ENCODE measurements around the gene TMEM184B. TPM values are rescaled to one million over a fixed set of nuclear protein-coding genes. Genes with fewer than 3 reads are reported as not detected.

Gene TMEM184B
- total RNA-seq, 2 donors from 2014 or later, result 31.5 to 36.5 TPM

DNA sequence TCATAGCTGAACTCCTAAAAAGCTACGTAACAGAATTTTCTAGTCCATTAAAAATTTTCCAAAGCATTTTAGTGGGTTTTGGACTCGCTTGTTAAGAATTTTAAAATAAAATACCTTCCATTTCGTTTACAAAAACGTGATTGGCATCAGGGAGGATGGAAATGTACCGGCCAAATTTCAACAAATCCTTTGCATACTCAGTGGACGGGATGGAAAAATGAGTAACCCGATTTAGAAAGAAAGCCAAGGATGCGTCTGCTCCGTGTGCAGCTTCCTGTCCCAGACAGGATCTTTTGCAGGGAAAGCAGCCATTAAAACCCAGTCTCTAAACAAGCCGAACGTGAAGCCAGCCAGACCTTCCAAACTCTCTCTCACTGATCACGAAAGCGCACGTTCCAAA, 15.6 kb downstream of the TMEM184B start:
- ATAC-seq (replicated peaks), result no peak
- Mint-ChIP-seq H3K9me3 (no peaks in the 10 kb centered on the region), H3K4me3 (no peak overlapping the region), H3K36me3 (ENCODE audit: low read depth) (peaks cover 11% of the 10 kb centered on the region), H3K4me1 (peaks cover 21% of the 10 kb centered on the region), H3K27ac (no peak overlapping the region), H3K27me3 (no peaks in the 10 kb centered on the region)

DNA sequence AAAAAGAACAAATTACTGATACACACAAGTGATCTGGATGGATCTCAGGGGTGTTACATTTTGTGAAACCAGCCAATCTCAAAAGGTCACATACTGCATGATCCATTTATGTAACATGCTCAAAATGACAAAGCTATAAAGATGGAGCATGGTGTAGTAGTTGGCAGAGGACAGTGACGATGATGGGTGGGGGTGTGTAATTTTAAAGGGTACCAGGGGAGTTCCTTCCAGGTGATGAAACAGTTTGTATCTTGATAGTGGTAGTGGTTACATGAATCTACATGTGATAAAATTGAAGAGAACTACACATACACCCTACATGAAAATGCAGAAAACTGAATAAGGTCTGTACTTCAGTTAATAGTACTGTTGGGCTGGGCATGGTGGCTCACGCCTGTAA, 17.1 kb downstream of the TMEM184B start:
- peaks cover 11% of the 10 kb centered on the region for H3K36me3 Mint-ChIP-seq (ENCODE audit: low read depth)
- H3K27ac Mint-ChIP-seq, result no peak overlapping the region
- no peaks in the 10 kb centered on the region for H3K9me3 Mint-ChIP-seq
- H3K27me3 Mint-ChIP-seq, result no peaks in the 10 kb centered on the region
- H3K4me3 Mint-ChIP-seq, result no peak overlapping the region
- peaks cover 12% of the 10 kb centered on the region for H3K4me1 Mint-ChIP-seq
- no peak for ATAC-seq (replicated peaks)

DNA sequence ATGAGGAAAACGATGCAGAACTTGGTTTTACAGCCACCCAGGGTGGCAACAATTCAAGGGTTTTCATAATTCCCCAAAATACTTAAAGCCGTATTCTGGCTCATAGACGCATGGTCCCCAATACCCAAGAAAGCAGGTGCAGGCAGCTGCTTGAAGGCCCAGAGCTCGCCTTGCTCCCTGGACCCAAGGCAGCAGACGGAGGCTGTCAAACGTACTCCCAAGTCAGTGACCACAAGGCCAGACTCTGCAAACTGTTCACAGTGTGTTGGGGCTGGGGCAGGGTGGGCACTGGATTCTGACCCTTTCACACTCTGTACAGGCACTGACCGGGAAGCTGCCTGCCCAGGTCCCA, 21.5 kb downstream of the TMEM184B start:
- Mint-ChIP-seq H3K27me3 (no peaks in the 10 kb centered on the region), H3K4me3 (no peak overlapping the region), H3K36me3 (ENCODE audit: low read depth) (peaks cover 7% of the 10 kb centered on the region), H3K4me1 (peaks cover 11% of the 10 kb centered on the region), H3K9me3 (no peaks in the 10 kb centered on the region), H3K27ac (no peak overlapping the region)
- no peak for ATAC-seq (replicated peaks)

DNA sequence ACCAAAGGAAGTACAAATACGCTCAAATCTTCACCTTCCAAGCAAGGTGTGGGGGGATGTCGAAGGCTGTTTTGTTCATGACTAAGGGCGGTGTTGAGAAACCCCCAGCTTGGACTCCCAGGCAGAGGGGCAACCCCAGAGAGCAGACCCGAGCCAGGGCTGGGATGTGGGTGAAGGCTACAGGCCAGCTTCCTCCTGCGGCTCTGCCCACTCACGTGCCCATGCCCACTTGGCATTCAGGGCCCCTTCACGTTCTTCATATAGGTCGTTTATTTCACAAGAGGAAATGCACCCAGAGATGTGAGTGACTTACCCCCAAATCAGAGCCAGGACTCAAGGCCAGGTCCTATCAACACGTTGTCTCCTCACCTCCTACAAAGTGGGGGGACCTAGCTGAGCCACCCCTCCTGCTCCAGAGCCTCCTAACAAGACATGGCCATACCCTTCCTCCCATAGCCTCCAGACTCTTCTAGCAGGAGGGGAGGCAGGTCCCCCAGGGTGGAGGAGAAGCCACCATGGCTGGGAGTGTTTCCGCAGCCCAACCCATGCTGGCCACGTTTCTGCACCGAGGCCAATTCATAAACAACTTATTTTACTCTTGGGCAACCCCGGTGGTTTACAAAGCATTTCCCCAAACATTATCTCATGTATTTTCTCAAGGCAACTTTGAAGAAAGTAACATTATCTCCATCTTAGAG, 22.0 kb downstream of the TMEM184B start:
- Mint-ChIP-seq H3K27ac (no peak overlapping the region), H3K4me3 (no peak overlapping the region), H3K4me1 (peaks cover 11% of the 10 kb centered on the region), H3K9me3 (no peaks in the 10 kb centered on the region), H3K27me3 (no peaks in the 10 kb centered on the region), H3K36me3 (ENCODE audit: low read depth) (peaks cover 7% of the 10 kb centered on the region)
- ATAC-seq (replicated peaks), result no peak

DNA sequence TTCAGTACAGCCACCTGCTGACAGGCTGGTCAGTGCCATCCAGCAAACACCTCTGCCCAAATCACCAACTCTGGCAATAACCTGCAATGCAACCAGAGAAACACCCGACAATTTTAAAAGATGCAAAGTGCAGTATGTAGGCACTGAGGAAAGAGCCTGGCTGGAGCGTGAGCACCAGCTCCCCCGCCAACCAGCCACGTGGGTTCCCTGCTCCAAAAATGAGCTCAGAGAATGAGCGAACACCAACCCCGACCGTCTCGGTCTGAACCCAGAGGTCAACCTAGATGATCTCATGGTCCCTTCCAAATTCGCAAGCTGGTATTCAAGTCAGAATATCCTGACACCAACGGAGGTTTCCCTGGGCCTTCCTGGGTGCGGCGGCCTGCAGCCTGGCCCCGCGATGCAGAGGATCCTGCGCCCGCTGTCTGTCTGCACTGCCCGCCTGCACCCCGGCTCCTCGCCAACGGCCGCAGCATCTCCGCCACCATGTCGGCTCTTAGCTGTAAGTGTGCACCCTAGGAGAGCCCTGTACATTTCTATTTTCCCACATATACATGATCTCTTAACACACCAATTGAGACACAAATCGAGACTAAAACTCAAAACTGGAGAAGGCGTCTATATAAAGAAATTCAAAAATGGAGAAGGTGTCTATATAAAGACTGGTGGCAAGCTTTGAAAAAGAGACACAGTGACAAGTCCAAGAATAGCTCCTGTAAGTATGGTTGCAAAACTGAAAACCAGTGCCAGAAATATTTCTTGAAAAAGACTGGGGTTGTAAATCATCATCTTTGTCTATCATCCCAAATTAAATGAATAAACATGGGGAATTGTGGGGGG, 22.8 kb downstream of the TMEM184B start:
- Mint-ChIP-seq H3K4me3 (no peak overlapping the region), H3K27me3 (no peaks in the 10 kb centered on the region), H3K36me3 (ENCODE audit: low read depth) (peaks cover 7% of the 10 kb centered on the region), H3K9me3 (no peaks in the 10 kb centered on the region), H3K4me1 (peaks cover 11% of the 10 kb centered on the region), H3K27ac (no peak overlapping the region)
- ATAC-seq (replicated peaks), result no peak

DNA sequence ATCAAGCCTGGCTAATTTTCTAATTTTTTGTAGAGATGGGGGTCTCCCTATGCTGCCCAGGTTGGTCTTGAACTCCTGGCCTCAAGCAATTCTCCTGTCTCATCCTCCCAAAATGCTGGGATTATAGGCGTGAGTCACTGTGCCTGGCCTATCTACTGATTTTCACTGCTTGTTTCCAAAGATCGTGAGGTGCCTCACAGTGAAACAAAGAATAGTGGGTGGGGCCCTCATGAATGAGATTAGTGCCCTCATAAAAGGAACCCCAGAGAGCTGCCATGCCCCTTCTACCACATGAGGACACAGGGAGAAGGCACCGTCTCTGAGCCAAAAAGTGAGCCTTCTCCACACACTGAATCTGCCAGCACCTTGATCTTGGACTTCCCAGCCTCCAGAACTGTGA, 23.5 kb downstream of the TMEM184B start:
- Mint-ChIP-seq H3K27ac (no peak overlapping the region), H3K4me1 (peaks cover 11% of the 10 kb centered on the region), H3K27me3 (no peaks in the 10 kb centered on the region), H3K4me3 (no peak overlapping the region), H3K36me3 (ENCODE audit: low read depth) (peaks cover 10% of the 10 kb centered on the region), H3K9me3 (no peaks in the 10 kb centered on the region)
- ATAC-seq (replicated peaks), result no peak

DNA sequence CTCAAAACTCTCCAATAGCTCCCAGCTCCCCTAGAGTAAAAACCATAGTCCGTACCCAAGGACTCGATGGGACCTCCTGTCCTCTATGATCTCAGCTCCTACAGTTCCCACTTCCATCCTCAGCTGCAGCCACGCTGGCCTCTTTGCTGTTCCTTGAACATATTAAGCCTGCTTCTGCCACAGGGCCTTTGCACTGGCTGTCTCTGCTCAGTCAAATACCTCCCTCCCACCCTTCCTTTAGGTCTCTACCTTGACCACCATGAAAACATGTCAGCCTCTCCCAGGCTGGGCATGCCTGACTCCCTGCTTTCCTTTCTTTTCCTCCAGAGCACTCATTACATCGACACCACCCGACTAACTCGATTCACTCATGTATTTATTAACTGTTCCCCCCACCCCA, 24.5 kb downstream of the TMEM184B start:
- peaks cover 11% of the 10 kb centered on the region for H3K4me1 Mint-ChIP-seq
- peak overlapping the region; percentile 25 for H3K27ac Mint-ChIP-seq
- no peak for ATAC-seq (replicated peaks)
- no peaks in the 10 kb centered on the region for H3K9me3 Mint-ChIP-seq
- H3K36me3 Mint-ChIP-seq (ENCODE audit: low read depth), result peaks cover 20% of the 10 kb centered on the region
- H3K4me3 Mint-ChIP-seq, result no peak overlapping the region
- H3K27me3 Mint-ChIP-seq, result no peaks in the 10 kb centered on the region

DNA sequence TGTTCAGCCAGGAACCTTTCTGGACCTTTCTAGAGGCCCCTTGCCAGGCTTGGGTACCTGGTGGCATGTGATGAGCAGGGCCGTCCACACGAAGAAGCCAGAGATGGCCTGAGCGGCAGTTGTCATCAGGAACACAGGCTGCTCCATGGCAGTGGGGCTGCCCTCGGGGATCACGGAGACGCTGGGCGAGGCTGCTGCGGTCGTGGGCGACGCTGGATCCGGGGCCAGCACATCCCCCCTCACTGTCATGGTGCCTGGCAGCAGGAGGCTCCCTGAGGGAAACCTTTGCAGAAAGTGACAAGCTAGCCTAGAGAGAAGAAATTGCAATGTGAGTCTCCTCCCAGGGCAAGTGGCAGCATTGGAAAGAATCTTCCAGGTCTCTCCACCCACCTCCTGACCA, 25.1 kb downstream of the TMEM184B start:
- Mint-ChIP-seq H3K4me3 (no peak overlapping the region), H3K27ac (no peak overlapping the region), H3K4me1 (peaks cover 11% of the 10 kb centered on the region), H3K36me3 (ENCODE audit: low read depth) (peaks cover 22% of the 10 kb centered on the region), H3K27me3 (no peaks in the 10 kb centered on the region), H3K9me3 (no peaks in the 10 kb centered on the region)
- ATAC-seq (replicated peaks), result no peak

DNA sequence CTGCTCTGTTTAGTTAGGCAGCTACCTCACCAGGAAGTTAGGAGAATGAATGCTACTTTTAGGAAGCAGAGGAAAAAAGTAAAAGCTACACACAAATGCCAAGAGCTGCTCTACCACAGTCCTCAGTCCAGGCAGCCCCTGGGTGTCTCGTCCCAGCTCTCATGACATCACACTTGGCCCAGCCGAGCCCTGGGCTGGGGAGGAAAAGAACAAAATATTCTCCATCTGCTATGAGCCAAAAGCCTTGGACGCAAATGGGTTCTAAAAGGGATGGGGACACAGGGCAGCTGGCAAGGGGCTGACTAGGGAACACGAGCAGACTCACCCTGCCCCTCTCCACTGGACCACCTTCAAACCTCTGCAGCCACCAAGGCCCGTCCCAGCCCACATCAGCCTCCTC, 26.1 kb downstream of the TMEM184B start:
- peaks cover 22% of the 10 kb centered on the region for H3K36me3 Mint-ChIP-seq (ENCODE audit: low read depth)
- peaks cover 11% of the 10 kb centered on the region for H3K4me1 Mint-ChIP-seq
- no peaks in the 10 kb centered on the region for H3K27me3 Mint-ChIP-seq
- no peaks in the 10 kb centered on the region for H3K9me3 Mint-ChIP-seq
- no peak overlapping the region for H3K27ac Mint-ChIP-seq
- no peak for ATAC-seq (replicated peaks)
- no peak overlapping the region for H3K4me3 Mint-ChIP-seq

DNA sequence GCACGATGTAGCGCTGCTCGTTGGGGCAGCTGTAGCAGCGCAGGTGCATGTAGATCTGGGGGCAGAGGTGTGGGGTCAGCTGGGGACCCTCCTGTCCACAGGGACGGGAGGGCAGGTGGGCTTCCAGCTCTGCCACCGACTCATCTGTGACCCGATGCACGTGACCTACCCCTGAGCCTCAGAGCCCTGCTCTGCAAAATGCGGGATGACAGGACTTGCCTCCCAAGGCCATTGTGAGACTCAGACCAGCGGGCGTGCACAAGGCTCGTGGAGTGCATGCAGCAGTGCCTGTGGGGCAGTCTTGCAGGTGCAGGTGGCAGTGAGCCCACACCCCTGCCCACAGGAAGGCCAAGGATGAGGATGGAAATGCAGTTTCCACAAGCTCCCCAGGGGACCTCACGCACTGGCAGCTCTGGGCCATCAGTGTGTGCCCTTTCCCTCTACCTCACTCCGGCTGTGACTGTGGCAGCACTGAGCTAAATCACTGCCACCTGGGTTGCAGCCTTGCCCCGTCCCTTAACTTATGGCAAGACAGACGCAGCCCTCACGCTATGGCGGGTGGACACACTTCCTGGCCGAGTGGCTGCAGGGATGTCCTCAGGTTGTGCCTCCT, 26.7 kb downstream of the TMEM184B start:
- H3K9me3 Mint-ChIP-seq, result no peaks in the 10 kb centered on the region
- no peak for ATAC-seq (replicated peaks)
- H3K36me3 Mint-ChIP-seq (ENCODE audit: low read depth), result peaks cover 22% of the 10 kb centered on the region
- H3K27ac Mint-ChIP-seq, result no peak overlapping the region
- H3K4me1 Mint-ChIP-seq, result peaks cover 11% of the 10 kb centered on the region
- no peaks in the 10 kb centered on the region for H3K27me3 Mint-ChIP-seq
- H3K4me3 Mint-ChIP-seq, result no peak overlapping the region

DNA sequence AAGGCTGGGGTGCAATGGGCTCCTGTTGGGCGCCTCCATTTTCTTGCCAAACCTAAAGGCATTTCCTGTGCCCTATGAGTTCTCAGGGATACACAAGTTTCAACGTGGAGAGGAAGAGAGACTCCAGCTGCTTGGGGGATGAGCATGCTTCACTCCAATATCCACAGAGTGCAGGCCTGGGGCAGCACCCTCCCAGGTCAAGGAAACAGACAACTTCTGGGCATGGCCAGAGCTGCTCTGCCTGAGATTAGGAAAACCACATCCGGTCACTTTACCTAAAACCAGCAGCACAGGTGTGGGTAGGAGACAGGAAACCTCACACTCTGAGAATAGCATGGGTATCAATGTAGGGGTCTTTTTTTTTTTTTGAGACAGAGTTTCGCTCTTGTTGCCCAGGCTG, 28.7 kb downstream of the TMEM184B start:
- ATAC-seq (replicated peaks), result no peak
- H3K9me3 Mint-ChIP-seq, result no peaks in the 10 kb centered on the region
- peaks cover 16% of the 10 kb centered on the region for H3K4me1 Mint-ChIP-seq
- peaks cover 29% of the 10 kb centered on the region for H3K36me3 Mint-ChIP-seq (ENCODE audit: low read depth)
- no peak overlapping the region for H3K4me3 Mint-ChIP-seq
- no peaks in the 10 kb centered on the region for H3K27me3 Mint-ChIP-seq
- H3K27ac Mint-ChIP-seq, result peak overlapping the region; percentile 16

DNA sequence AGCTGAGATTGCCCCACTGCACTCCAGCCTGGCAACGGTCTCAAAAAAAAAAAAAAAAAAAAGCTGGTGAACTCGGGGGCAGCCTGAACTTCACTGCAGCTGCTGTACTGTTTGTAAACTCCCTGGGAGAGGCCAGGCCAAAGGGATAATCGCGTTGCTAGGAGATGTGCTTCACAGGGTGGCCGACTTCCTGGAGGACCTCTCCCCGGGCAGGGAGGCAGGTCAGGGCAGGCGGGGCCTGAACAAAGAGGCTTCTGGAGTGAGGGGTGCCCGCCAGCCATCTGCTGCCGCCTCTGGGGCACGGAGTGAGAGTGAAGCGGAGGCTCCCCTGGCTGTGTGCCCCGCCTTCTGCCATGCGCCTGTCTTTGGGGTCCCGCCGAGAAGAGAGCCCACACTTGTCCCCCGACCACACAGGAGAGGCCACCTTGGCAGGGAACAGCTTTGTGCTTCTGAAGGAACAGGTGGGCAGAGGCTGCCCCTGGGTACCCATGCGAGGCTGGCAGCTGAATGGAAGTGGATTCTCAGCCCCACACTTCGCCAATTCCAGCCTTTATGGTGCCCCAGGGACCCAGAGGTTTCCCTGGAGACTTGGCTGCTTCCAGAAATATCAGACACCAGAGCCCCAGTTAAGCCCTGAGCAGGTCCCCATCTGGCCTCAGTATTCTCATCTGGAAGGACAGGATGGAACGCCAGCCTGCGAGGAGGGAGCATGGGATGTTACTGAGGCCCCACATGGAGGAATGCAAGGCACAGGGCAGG, 29.6 kb downstream of the TMEM184B start:
- no peaks in the 10 kb centered on the region for H3K27me3 Mint-ChIP-seq
- peak overlapping the region; percentile 16 for H3K27ac Mint-ChIP-seq
- ATAC-seq (replicated peaks), result no peak
- H3K4me3 Mint-ChIP-seq, result no peak overlapping the region
- peaks cover 29% of the 10 kb centered on the region for H3K36me3 Mint-ChIP-seq (ENCODE audit: low read depth)
- H3K9me3 Mint-ChIP-seq, result no peaks in the 10 kb centered on the region
- H3K4me1 Mint-ChIP-seq, result peaks cover 7% of the 10 kb centered on the region

DNA sequence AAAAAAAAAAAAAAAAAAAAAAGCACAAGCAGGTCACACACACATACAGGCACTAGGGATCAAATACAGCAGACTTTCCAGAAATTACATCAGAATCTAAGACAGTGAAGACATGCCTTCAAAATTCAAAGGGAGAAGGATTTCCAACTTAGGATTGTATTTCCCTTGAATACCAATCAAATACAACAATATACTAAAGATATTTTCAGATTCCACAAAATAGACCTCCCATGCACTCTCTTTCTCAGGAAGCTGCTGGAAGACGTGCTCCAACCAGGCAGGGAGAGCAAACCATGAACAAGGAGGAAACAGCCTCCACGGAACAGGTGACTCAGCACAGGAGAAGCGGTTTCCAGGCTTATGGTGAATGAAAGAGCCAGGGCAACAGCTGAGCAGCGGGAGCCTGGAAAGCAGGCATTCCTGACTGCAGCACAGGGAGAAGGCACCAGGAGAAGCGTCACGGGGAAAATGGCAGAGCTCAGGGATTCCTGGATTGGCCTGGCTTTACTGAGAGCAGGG, 32.0 kb downstream of the TMEM184B start:
- peaks cover 5% of the 10 kb centered on the region for H3K4me1 Mint-ChIP-seq
- no peaks in the 10 kb centered on the region for H3K9me3 Mint-ChIP-seq
- H3K27ac Mint-ChIP-seq, result peak overlapping the region; percentile 45
- ATAC-seq (replicated peaks), result no peak
- peaks cover 30% of the 10 kb centered on the region for H3K36me3 Mint-ChIP-seq (ENCODE audit: low read depth)
- no peak overlapping the region for H3K4me3 Mint-ChIP-seq
- H3K27me3 Mint-ChIP-seq, result no peaks in the 10 kb centered on the region

DNA sequence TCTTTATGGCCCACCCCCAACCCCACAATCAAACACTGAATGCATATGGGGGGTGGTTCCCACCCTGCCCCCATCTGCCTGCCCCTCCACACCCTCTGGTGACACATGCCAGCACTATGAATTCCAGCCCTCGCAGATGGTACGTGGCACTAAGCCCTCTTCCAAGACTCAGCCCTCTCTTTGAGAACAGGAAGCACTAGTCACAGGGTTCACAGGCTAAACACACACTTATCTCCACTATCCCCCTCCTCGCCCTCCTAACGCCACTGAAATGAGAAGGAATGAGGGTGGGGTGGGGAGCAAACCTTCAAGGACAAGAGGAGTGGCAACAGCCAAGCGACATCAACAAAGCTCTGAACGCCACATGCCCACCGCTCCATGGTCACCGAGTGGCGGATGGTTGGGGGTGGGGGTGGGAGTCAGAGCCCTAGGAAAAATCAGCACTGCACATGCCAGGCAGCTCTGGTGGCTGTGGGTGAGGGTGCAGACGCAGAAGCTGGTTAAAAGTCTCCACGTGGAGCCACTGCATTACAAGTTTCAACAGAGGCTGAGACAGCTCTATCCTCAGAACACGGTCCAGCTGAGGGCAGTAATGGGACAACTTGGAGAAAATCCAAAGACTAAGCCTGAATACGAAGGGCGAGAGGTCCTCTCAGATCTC, 33.6 kb downstream of the TMEM184B start:
- no peak for ATAC-seq (replicated peaks)
- Mint-ChIP-seq H3K27ac (no peak overlapping the region), H3K27me3 (no peaks in the 10 kb centered on the region), H3K4me3 (no peak overlapping the region), H3K4me1 (peaks cover 5% of the 10 kb centered on the region), H3K9me3 (no peaks in the 10 kb centered on the region), H3K36me3 (ENCODE audit: low read depth) (peaks cover 26% of the 10 kb centered on the region)

Measured in activated T-helper 17 cell treated with anti-CD3 and anti-CD28 coated beads, Interleukin-2, amount 50 U/mL, for 72 hours (primary cell).